ENCODE results near the gene XRCC3.
"Not testable (repeated sequence)": the region's sequence is repeated elsewhere in the genome, so short reads cannot be mapped to it uniquely, and the experiment has no call there.

The XRCC3 gene

DNA sequence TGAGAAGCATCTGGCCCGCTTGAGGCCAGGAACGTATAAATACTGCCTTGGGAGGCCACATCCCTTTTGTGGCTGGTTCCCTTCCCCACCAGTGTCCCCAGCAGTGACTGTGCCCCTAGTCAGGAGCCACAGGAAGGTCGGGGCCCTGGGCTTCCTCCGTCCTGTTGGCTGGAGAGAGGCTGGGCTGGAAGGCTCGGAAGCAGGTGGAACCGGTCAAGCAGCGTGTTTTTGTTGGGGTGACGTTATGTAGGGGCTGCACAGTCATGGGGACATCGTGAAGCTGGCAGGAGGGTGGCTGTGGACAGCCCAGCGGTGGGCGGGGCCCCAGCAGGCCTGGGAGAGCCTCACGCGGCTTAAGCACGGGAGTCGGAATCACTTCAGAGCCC, 10.1 kb downstream of the XRCC3 start:
- DNase-seq = no peak

DNA sequence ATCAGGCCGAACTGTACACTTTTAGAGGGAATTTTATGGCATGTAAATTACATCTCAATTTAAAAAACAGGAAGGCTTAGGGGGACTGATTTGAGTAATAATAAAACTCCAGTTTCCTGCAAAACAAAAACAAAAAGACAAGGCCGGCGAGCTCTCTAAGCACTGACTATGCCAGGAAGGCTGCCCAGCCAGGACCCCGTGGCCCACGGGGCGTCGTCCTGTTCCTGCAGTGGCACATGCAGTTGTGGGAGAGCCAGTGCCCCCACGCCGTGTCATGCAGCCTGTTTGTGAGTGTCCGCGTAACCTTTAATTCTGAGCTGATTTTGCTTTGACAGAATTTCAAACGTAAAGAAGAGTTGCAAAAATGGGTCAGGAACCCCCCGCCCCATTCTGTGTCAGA, 10.5 kb downstream of the XRCC3 start:
- DNase-seq = no peak

DNA sequence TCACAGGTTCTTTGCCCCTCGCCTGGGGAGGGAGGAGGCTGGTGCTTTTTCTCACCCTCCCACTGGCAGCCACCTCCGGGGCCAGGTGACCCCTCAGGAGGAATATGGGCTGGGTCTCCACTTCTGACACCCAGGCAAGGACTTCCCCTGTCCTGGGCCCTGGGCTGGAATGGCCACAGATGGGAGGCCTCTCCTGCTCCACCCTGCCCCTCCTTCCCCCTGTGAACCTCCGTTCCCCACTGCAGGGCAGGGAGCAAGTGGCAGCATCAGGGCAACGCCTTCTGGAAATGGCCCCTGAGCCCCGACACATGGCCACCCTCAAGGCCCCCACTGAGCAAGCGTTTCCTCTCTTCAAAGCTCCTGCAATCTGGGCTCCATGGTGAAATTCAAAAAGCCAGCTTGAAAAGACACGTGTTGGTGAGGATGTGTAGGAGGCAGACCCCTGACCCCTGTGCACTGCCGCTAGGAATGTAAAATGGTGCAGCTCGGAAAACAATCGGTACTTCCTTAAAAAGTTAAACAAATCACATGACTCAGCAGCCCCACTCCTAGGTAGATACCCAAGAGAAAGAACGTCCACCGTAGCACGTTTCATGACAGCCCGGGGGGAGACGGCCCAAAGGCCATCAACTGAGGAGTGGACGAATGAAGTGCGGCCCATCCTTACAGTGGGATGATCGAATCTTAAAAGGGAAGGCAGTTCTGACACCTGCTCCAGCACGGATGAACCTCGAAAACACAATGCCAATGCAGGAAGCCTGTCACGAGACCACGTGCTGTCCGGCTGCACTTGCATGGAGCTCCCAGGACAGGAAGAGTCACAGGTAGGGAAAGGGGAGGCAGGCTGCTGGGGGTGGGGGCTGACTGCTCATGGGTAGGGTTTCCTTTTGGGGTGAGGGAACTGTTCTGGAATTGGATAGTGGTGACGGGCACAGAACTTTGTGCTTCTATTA, 11.5 kb downstream of the XRCC3 start:
- DNase-seq = no peak

DNA sequence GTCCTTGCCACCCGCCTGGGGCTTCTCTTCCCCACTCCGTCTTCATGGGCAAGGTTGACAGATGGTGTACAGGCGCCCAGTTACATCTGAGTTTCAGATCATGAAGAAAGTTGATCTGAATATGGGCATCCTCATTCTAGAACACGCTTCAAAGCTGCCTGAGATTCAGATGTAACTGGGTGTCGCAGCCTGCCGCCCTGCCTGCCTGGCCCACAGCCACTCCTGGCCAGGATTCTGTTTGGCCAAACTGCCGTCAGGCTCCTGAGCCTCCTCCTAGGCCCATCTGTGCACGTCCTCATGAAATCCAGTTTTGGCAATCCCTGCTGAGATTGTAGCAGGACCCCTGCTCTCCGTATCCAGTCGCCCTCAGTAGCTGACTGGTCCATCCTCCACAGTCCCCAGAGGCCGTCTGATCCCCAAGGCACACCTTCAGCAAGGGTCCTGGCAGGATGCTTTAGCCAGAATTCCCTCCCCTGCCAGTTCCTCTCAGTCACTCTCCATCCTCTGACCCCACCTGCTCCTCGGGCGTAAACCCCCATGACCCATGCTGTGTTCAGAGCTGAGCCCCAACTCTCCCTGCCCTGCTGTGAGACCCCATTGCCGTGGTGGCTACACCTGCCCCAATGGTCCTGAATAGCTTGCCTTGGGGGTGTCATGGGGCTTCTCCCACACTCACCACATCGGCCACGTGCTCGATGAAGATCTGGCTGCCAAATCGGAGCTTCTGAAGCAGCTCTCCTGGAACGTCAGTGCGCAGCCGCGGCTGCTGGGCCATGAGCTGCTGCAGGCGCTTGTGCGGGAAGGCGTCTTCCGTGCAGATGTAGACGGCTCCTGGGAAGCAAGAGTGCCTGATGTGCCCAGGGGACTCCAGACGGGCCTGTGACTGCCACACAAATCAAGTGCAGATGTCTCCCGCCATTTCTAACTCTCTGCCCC, 12.5 kb downstream of the XRCC3 start:
- DNase-seq = no peak

DNA sequence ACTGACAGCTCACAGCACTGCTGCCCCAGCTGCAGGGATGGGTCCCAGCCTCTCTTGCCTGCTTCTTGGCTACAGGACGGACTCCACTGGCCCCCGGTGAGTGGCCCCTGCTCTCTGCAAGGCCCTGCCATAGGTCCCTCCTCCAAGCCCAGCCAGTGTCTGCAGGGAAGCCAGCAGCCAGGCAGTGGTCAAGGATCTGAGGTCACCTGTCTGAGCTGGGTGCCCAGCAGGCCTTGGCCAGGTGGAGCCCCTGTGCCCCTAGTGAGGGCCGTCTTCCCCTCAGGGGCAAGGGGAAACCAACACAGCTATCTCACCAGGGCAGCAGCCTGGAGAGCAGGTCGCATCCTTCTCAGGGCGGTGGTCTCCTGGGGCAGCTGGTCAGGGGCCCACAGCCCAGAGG, 13.2 kb downstream of the XRCC3 start:
- no peak for DNase-seq

DNA sequence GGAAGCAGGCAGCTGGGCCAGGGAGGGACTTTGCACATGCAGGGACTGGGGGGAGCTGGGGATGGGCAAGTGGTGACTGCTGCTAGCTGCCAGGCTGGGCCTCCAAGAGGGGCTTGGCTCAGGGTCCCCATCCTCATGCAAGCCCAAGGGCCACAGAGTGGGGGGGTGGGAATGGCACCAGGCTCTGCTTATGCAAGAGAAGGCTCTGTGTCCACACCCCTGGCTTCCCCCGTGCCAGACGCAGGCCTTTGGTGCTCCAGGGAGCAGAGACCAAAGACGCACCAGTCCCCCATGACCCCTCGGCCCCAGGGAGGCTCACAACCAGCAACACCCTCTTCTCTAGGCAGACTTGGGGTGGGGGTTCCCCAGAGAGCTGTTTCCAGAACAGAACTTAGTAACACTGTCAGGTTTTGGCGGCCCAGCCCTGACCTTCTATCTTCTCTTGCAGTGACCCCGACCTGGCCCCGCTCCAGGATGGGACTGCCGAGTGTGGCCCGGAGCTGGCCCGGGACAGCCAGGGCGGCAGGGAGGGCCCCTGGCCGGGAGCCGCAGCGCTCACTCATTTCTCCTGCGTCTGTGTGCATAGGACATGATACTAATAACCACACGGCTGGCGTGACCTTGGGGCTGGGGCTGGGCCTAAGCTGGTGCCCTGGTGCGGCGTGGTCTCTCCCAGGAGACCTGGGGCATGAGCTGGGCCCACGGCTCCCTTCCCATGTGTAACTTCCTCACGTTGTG, 14.3 kb downstream of the XRCC3 start:
- DNase-seq = no peak

DNA sequence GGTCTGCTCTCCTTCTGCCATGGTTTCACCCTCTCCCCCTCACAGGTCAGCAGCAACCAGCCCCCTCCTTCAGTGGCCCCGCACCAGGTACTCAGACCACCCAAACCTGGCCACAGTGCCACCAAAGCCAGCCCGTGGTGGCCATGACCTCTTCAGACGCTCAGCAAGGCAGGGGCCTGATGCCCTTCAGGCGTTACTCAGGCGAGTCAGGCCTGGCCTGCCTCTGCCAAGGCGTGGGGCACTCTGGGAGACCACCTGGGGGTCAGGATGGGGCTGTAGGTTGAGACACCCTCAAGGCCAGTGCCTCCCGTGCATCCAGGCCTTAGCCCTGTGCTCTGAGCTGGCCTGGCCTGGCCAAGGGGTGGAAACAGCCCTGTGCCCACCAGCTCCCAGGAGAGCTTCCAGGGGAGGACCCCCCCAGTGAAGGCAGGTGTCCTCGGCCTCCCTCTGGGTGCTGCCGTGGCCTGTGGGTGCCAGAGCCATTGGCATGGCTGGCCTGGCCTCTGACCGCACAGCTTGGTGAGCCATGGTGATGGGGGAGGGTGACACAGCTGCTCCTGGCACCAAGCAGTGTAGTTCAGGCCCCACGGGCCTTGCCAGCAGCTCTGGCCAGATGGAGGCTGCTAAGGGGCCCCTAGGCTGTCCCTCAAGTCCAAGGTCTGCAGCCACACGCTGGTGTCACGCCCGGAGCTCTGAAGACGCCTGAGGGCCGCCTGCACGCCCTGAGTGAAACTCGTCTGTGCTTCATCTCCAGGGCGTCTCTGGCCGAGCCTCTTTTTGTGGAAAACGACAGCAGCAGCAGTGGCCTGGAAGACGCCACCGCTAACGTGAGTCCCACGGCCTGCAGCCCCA, 15.1 kb downstream of the XRCC3 start:
- DNase-seq = no peak

DNA sequence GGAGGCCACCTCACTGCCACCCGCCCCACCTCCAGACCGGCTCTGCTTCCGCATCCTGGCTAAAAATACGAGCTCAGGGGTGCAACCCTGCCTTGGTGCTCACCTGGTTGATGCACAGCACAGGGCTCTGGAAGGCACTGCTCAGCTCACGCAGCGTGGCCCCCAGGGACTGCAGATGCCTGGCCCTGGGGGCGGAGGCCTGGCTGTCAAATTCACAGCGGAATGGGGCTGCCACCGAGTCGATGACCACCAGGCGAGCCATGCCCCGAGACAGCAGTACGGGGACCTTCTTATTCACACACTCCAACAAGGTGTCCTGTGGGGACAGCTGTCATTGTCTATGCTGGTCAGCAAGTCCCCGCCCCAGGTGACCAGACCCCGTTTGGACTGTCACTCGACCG, 16.0 kb downstream of the XRCC3 start:
- no peak for DNase-seq

DNA sequence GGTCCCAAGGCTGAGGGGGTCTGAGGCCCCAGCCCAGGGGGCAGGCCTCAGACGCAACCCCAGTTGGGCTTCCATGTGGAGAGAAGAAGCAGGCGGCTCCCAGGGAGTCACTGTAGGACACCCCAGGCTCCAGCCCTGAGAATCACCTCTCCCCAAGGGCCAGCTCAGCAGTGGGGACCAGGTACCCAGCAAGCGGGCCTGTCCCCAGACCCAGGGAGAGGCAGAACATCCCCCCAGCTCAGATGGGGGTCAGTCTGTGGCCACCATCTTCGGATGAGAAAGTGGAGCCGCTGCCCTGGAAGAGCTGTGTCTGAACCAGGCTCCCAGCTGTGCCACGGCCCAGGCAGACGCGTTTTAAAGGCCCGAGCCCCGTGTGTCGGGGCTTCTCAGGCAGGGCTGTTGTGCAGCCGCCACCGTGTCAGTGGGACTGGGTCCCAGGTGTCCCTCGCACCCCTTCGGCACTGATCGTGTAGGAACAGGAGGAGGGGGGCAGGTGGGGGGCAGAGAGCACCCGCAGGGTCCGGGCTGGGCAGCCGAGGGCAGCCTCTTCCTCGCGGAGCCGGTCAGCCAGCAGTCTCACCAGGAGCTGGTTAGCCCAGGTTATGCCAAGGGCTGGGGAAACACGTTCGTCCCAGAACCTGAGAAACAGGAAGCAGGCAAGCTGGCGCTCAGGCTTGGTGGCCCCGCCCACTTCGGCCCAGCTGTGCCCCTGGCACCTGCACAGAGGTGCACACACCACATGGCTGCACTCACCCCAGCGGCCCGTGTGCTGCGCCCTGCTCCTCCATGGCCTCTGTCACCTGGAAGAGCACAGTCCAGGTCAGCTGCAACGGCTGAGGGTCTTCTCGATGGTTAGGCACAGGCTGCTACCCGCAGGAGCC, 16.6 kb downstream of the XRCC3 start:
- DNase-seq = no peak

DNA sequence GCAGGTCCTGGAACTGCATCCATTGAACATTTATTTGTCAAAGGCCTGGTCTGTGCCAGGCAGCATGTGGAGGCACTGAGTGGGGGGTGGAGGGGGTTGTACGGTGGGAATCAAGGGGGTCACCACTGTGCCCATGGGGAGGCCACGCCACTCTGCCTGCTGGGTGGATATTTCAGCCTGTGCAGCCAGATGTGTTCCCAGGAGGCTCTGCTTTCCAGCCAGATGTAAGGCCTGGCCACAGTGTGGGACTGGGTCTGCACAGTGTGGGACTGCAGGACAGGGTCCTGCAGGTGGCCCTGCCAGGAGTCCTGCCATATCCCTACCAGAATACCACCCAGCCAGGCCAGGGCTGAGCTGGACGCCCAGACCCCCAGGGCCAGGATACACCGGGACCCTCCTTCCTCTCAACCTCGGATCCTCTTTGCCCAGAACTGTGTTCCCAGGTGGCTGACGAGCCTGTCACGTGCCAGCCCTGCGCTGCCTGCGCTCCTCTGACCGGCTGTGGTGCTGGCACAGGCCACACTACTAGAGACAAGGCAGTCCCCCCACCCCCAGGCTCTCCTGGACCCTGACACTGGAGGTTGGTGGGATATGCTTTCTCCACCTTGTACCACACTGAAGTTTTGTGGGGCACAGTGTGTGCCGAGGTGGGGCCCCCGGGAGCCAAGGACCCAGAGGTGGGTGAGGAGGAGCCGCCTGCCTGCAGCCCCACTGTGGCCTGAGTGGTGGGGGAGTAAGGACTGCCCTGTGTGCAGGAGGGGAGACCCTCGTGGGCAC, 17.5 kb downstream of the XRCC3 start:
- DNase-seq = no peak

DNA sequence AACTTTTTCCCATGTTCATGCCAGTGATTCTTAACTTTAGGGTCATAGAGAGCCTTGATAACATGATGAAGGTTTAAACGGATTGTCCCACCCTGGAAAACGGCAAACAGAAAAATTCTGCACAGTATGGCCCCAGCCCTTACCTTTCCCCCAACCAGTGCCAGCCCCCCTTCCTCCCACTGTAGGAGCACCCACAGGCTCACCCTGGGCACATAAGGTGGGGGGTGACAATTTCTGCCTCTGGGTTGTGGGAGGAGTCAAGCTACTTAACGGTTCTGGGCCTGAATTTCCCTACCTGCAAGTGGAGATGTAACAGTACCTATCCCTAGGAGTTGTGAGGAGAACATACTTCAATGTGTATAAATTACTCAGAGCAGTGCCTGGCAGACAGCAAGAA, 18.0 kb downstream of the XRCC3 start:
- DNase-seq = no peak

DNA sequence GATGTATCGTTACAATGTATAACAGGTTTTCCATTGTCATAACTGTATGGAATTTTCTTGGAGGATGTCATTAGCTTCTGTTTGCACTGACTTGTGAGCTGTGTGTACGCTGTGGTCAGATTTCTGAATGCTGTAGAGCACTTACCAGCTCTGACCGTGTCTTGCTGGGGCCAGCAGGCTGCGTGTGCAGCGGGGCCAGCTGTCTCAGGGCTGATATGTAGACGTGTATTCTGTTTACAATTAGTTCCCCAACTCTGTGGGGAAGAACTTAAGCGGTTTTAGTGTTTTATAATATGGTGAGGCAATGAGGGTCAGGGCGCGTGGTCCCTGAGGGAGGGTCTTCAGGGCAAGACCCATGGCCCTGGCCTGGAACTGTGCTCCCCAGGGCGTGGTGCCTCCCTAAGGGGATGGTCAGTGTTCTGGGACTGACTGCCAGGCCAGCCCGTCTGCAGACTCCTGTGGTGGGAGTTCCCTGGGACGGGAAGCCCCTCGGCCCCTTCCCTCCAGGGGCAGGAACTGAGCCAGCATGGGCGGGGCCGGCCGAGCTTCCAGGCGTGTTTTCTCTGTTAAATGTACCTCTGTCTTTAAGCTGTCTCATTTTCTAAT, 18.7 kb downstream of the XRCC3 start:
- no peak for DNase-seq

DNA sequence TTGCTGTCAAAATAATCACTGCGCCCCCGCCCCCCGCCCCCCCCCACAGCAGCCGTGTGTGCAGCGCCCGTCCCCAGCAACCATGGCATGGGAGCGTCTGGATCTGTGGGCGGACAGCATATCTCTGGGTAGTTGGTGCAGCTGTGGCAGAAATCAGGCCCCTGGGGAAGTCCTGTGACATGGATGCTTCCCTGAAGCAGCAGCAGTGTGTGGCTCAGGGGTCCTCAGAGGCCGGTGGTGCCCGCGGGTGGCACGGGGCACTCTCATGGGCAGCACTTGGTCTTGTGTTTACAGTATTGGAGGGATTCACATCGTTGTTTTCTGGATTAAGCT, 19.2 kb downstream of the XRCC3 start:
- no peak for DNase-seq

DNA sequence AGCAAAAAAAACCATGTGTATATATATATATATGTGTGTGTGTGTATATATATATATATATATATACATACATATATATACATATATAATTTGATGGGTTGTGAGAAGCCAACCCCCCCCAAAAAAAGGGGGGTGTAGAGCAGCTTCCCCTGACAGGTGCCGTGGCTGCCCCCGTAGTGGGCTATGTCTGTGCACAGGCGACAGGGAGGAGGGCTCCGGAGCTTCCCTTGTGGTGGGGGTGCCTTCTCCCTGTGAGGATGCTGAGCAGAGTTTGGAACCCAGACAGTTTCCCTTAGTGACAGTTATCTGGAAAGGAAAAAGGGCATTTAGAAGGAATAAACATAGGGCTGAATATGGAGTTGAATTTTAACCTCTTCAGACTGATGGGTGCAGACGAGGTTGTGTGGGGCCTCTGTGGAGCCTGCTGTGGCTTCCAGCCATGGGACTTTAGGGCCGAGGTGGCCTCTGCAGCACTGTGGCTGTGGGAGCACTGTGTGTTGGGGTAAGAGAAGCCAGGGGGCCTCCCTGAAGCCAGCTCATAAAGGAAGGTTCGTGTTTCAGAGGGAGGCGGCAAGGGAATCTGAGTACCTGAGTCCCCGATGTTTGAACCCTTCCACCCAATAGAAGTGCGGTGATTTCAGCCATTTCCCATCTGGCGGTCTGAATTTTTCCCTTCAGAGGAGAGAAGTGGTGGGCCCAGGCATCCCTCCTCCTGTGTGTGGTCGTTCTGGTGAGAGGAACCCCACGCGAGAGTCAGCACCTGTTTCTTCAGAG, 19.8 kb downstream of the XRCC3 start:
- DNase-seq = no peak

DNA sequence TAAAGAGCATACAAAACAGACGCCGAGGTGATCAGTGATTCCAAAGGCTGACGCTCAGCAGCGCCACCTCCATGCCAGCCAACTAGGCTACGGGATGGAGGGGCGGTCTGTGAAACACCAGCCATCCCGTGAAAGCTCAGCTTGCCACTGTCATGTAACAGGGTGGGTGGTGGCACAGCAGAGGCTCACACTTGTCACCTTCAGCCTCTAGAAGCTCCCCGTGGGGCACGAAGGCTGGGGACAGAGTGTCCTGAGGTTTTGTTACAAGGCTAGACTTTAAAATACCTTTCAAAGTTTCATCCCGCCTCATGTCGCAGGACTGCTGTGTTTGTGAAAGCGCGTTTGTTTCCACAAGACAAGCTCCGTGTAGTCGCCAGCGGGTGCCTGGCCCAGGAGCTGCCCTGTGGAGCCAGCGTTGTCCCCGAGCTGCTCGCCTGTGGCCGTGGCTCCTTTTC, 20.7 kb downstream of the XRCC3 start:
- no peak for DNase-seq

DNA sequence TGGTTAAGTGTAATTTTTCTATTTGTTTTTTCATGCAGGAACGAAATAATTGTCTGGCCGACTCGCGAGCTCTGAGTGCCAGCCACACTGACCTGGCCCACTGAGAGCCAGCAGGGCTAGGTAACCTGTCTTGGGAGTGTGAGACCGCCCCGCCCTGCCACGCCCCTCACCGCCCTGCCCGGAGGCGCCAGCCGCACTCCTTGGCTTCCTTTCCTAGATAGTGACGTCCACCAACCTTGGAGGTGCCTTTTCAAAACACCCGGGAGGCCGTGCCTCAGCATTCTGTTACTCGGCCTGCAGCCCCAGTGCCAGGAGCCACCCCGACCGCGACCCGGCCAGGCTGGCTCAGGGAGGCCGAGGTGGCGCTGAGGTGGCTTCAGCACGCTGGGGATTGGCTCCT, 21.7 kb downstream of the XRCC3 start:
- no peak for DNase-seq

DNA sequence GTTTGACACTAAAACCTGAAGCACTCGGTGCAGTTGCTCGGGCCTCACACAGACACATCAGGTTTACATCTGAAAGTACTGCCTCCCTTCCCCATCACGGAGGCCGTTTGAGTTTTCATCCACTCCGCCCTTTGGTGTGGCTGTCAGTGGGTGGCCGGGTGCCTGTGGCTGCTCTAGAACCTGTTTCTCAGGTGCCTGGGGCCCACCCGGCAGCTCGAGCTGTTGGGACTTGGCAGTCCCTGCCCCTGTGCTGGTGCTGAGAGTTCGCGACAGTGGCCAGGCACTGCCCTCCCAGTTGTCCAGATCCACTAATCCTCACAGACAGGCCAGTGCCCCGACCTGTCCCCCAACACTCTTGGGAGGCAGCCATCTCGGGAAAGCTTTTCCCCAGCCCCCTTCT, 22.4 kb downstream of the XRCC3 start:
- DNase-seq = no peak

DNA sequence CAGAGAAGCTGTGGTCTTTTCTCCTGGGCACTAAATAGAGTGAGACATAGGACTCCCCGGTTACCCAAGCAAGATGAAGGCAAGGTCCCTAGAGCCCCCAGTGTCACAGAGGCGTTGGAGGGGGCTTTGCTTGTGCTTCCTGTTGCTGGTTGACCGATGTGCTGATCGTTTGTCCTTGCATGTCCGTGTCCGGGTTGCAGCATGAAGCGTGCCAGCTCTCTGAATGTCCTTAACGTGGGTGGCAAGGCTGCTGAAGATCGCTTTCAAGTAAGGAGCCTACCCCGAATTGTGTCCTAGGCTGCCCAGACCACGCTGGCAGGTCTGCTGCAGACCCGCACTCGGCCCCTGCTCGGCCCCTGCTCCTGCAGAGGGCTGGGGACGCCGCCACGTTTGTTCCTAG, 23.1 kb downstream of the XRCC3 start:
- no peak for DNase-seq

DNA sequence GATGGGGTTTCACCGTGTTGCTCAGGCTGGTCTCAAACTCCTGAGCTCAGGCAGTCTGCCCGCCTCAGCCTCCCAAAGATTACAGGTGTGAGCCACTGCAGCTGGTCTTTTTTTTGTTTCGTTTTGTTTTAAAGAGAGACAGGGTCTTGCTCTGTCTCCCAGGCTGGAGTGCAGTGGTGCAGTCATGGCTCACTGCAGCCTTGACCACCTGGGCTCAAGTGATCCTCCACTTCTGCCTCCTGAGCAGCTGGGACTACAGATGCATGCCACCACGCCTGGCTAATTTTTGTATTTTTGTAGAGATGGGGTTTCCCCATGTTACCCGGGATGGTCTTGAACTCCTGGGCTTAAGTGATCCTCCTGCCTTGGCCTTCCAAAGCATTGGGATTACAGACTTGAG, 23.6 kb downstream of the XRCC3 start:
- DNase-seq = not testable (repeated sequence)
